HCT116 (cell line): ENCODE results near the gene CROCC. TPM values are rescaled to one million over a fixed set of nuclear protein-coding genes. Genes with fewer than 3 reads are reported as not detected.
"Not testable (repeated sequence)": the region's sequence is repeated elsewhere in the genome, so short reads cannot be mapped to it uniquely, and the experiment has no call there.

Experiments used
- ATAC-seq: fragments of 200-7000 bp; cut with Tn5 transposase; 2 replicates; pipeline ENCODE4 v1.9.1; 2020; ENCODE audit warnings: mild to moderate bottlenecking, moderate library complexity
- BruUV-seq: library from RNA; stranded (reverse); fragments of 400-500 nt; replicated peaks from 2 replicates; lab custom pipeline; 2021; lab: Mats Ljungman, UMichigan
- CTCF ChIA-PET: fragments of 300-600 bp; sonication (Branson Sonifier 250); formaldehyde crosslinking; loops from one replicate; lab custom pipeline; 2021; ENCODE audit warnings: antibody characterized with exemption; lab: Charles Lee
- POLR2A ChIA-PET: fragments of 300-600, 350-600 bp; sonication (Branson Sonifier 250); formaldehyde crosslinking; loops from one replicate; lab custom pipeline; 2021; ENCODE audit warnings: antibody characterized with exemption; lab: Charles Lee
- RAD21 ChIA-PET, 2 experiments: fragments of 300-600 bp; sonication (Branson Sonifier 250); formaldehyde crosslinking; loops; one replicate each; lab custom pipeline; 2023; ENCODE audit warnings: low total read pairs in 2 of 2; ENCODE audit not compliant: uncharacterized antibody in 2 of 2, unreplicated experiment in 2 of 2, low non-redundant PET in 1 of 2; lab: Charles Lee
- DNase-seq: peaks from one replicate; pipeline ENCODE4 v3.0.0-alpha.2; 2010; ENCODE audit warnings: low read depth, low spot score
- H2AFZ ChIP-seq: fragments of 200-600 bp; shearing (Covaris generic), sonication (generic); 2 replicates; pipeline ENCODE4 v1.6.1; 2017; ENCODE audit warnings: low read depth, mixed run types, mixed read lengths, antibody characterized with exemption, low read length; ENCODE audit not compliant: poor library complexity, severe bottlenecking
- H3K27ac ChIP-seq: 2 replicates; pipeline ENCODE4 v1.5.1; 2012; ENCODE audit warnings: low read depth, low read length
- H3K27me3 ChIP-seq: fragments of 200-600 bp; sonication (generic); 2 replicates; pipeline ENCODE4 v1.6.1; 2016; ENCODE audit warnings: mixed run types, low read length, mixed read lengths; ENCODE audit not compliant: insufficient read depth
- H3K36me3 ChIP-seq, 2 experiments: fragments of 200-500 bp in 1 of 2; fragments of 200-600 bp in 1 of 2; sonication (Bioruptor generic) in 1 of 2; sonication (generic) in 1 of 2; 2 replicates each; pipeline versions ENCODE4 v1.5.1 to v1.6.1; 2014 to 2016; ENCODE audit warnings: low read length in 2 of 2, inconsistent platforms in 1 of 2, mixed read lengths in 1 of 2, mixed run types in 1 of 2; ENCODE audit not compliant: insufficient read depth in 2 of 2, control insufficient read depth in 1 of 2
- H3K4me1 ChIP-seq, 2 experiments: fragments of 200-600 bp in 1 of 2; sonication (generic) in 1 of 2; 2 replicates each; pipeline versions ENCODE4 v1.5.1 to v1.6.1; 2012 to 2017; ENCODE audit warnings: low read length in 2 of 2, inconsistent platforms in 1 of 2, mild to moderate bottlenecking in 1 of 2, mixed read lengths in 1 of 2, mixed run types in 1 of 2, moderate library complexity in 1 of 2; ENCODE audit not compliant: insufficient read depth in 2 of 2, control insufficient read depth in 1 of 2
- H3K4me2 ChIP-seq: fragments of 200-600 bp; sonication (generic); 2 replicates; pipeline ENCODE4 v1.6.1; 2017; ENCODE audit warnings: mixed run types, low read length, mixed read lengths
- H3K4me3 ChIP-seq, 2 experiments: fragments of 200-600 bp in 1 of 2; sonication (generic) in 1 of 2; replicated peaks in 1 of 2; 2 replicates each; pipeline ENCODE4 v1.5.1; 2011 to 2016; ENCODE audit warnings: low read length in 2 of 2, control low read depth in 1 of 2, low read depth in 1 of 2, mild to moderate bottlenecking in 1 of 2, mixed read lengths in 1 of 2, mixed run types in 1 of 2
- H3K79me2 ChIP-seq: fragments of 200-600 bp; sonication (generic); 2 replicates; pipeline ENCODE4 v1.6.1; 2017; ENCODE audit warnings: mild to moderate bottlenecking, mixed run types, low read length, moderate library complexity, mixed read lengths; ENCODE audit not compliant: insufficient read depth
- H3K9ac ChIP-seq: fragments of 200-600 bp; sonication (generic); 2 replicates; pipeline ENCODE4 v1.6.1; 2016; ENCODE audit warnings: low read length, mixed read lengths
- H3K9me2 ChIP-seq: fragments of 200-600 bp; sonication (generic), shearing (Covaris generic); 2 replicates; pipeline ENCODE4 v1.6.1; 2017; ENCODE audit warnings: mixed run types, mild to moderate bottlenecking, moderate library complexity; ENCODE audit not compliant: insufficient read depth
- H3K9me3 ChIP-seq, 2 experiments: fragments of 200-500 bp in 1 of 2; fragments of 200-600 bp in 1 of 2; sonication (Bioruptor generic) in 1 of 2; sonication (generic) in 1 of 2; 2 replicates each; pipeline ENCODE4 v1.6.1; 2014 to 2017; ENCODE audit warnings: low read length in 2 of 2, mixed read lengths in 2 of 2, inconsistent platforms in 1 of 2, low read depth in 1 of 2, mild to moderate bottlenecking in 1 of 2, mixed run types in 1 of 2, moderate library complexity in 1 of 2; ENCODE audit not compliant: control insufficient read depth in 1 of 2, insufficient read depth in 1 of 2
- H4K20me1 ChIP-seq: fragments of 200-600 bp; sonication (generic), shearing (Covaris generic); 2 replicates; pipeline ENCODE4 v1.6.1; 2017; ENCODE audit warnings: mixed run types, mild to moderate bottlenecking, moderate library complexity; ENCODE audit not compliant: insufficient read depth
- ELF1 ChIP-seq: IDR thresholded peaks from 2 replicates; pipeline ENCODE4 v1.6.1; 2012; ENCODE audit warnings: low read depth, borderline replicate concordance
- EZH2 ChIP-seq: fragments of 200-600 bp; sonication (generic); IDR thresholded peaks from 2 replicates; pipeline ENCODE4 v1.6.1; 2017; ENCODE audit warnings: antibody characterized with exemption, mixed run types
- RAD21 ChIP-seq: IDR thresholded peaks from 2 replicates; pipeline ENCODE4 v1.6.1; 2012; ENCODE audit warnings: low read depth, mild to moderate bottlenecking
- SRF ChIP-seq: IDR thresholded peaks from 2 replicates; pipeline ENCODE4 v1.6.1; 2012; ENCODE audit warnings: low read depth
- TCF7L2 ChIP-seq: IDR thresholded peaks from 2 replicates; pipeline ENCODE4 v1.7.0; 2011; ENCODE audit warnings: borderline replicate concordance, inconsistent platforms; ENCODE audit not compliant: insufficient read depth, insufficient read length; ENCODE audit errors: extremely low read depth
- ZBTB33 ChIP-seq: IDR thresholded peaks from 2 replicates; pipeline ENCODE4 v1.6.1; 2011; ENCODE audit warnings: mild to moderate bottlenecking, low read length, moderate library complexity; ENCODE audit not compliant: insufficient replicate concordance; ENCODE audit errors: extremely low read depth
- intact Hi-C: fragments of 100-400 bp; cut with micrococcal nuclease; formaldehyde crosslinking; loops from 2 replicates; pipeline ENCODE4 v1.10.0; 2022
- total RNA-seq: library from RNA; stranded (reverse); gene quantifications from one replicate; pipeline ENCODE4 v1.2.1, GENCODE V29; 2021; ENCODE audit not compliant: unreplicated experiment

Gene CROCC
- total RNA-seq, 1 experiment from 2014 or later = 30.1 TPM

- H3K4me3 ChIP-seq = no peak overlapping the region
- H2AFZ ChIP-seq = no peak overlapping the region
- ATAC-seq (no peak), DNase-seq (no peak)
- no peaks in the 10 kb centered on the region for H3K27me3 ChIP-seq
- H3K79me2 ChIP-seq = no peaks in the 10 kb centered on the region
- RAD21 ChIA-PET = no interaction called here
- H3K4me1 ChIP-seq = no peaks in the 10 kb centered on the region
- H4K20me1 ChIP-seq = no peaks in the 10 kb centered on the region
- no peak overlapping the region for H3K4me2 ChIP-seq
- no peaks in the 10 kb centered on the region for H3K36me3 ChIP-seq
- no peak overlapping the region for H3K9ac ChIP-seq
- H3K9me3 ChIP-seq = no peaks in the 10 kb centered on the region
- intact Hi-C loops = no loop called here
- no peak for TF ChIP-seq TCF7L2
- no peak for TF ChIP-seq ELF1
- TF ChIP-seq, all 23 proteins: peak for 0
- ChIA-PET CTCF (interaction anchor here (0.9 kb wide), 1 partner anchor 266 kb away, joined by 3 read pairs; no protein-coding TSS in a partner anchor), POLR2A (interaction anchor here (1.1 kb wide), 1 partner anchor 18 kb away, joined by 3 read pairs; no protein-coding TSS in a partner anchor)
- H3K27ac ChIP-seq = no peak overlapping the region
- no TSS peak for BruUV-seq
- H3K9me2 ChIP-seq = no peaks in the 10 kb centered on the region
Measured at GRCh38 chr1:16886860-16887605, 34.7 kb upstream of the CROCC start.

- no peaks in the 10 kb centered on the region for H3K9me3 ChIP-seq
- no peak overlapping the region for H3K27ac ChIP-seq
- H3K9ac ChIP-seq = no peak overlapping the region
- H3K36me3 ChIP-seq = no peaks in the 10 kb centered on the region
- H3K4me1 ChIP-seq = no peaks in the 10 kb centered on the region
- TF ChIP-seq SRF = no peak
- no peak for TF ChIP-seq RAD21
- no peak for TF ChIP-seq ZBTB33
- no peak for TF ChIP-seq EZH2
- ChIA-PET POLR2A (no interaction called here), CTCF (no interaction called here), RAD21 (no interaction called here)
- H3K27me3 ChIP-seq = no peaks in the 10 kb centered on the region
- ATAC-seq (no peak), DNase-seq (no peak)
- no TSS peak for BruUV-seq
- no peaks in the 10 kb centered on the region for H3K9me2 ChIP-seq
- H3K79me2 ChIP-seq = no peaks in the 10 kb centered on the region
- H4K20me1 ChIP-seq = no peaks in the 10 kb centered on the region
- intact Hi-C loops = no loop called here
- no peak overlapping the region for H2AFZ ChIP-seq
- no peak overlapping the region for H3K4me3 ChIP-seq
- H3K4me2 ChIP-seq = no peak overlapping the region
Measured at GRCh38 chr1:16888860-16889816, 32.6 kb upstream of the CROCC start.

- H3K4me2 ChIP-seq, intact Hi-C loops, H3K36me3 ChIP-seq, H3K27me3 ChIP-seq, H3K9ac ChIP-seq, CTCF ChIA-PET, H4K20me1 ChIP-seq, H3K79me2 ChIP-seq, DNase-seq, H3K9me2 ChIP-seq, POLR2A ChIA-PET, H3K4me1 ChIP-seq, H2AFZ ChIP-seq, BruUV-seq, RAD21 ChIA-PET, H3K4me3 ChIP-seq, H3K9me3 ChIP-seq, ATAC-seq, H3K27ac ChIP-seq: not testable (repeated sequence)
Measured at GRCh38 chr1:16890539-16891021, 31.2 kb upstream of the CROCC start.
